ENCODE data around the gene KLHL15. TPM values are rescaled to one million over a fixed set of nuclear protein-coding genes. Genes with fewer than 3 reads are reported as not detected.
A peak's percentile ranks its signal among the peaks of the same experiment; 100 is the strongest.

The KLHL15 gene
- polyA plus RNA-seq, 1 of the 3 experiments (the other 2 are of a cell fraction) = 2.4 TPM

- H3K27ac ChIP-seq (ENCODE audit: low read depth in 2 of 2, low read length in 1 of 2) = peak within 1 kb of the TSS in 1 of 2 experiments; percentile 97; a peak in 3 of 4 replicates
- under 1% methylated on average over 51 of the region's 57 CpGs for WGBS (ENCODE audit: low lambda C conversion rate)
- TF ChIP-seq PBX3 (IDR thresholded peaks at IDR 0.05) (no peak), ELF1 (IDR thresholded peaks at IDR 0.05) (peak; percentile 56), RAD21 (IDR thresholded peaks at IDR 0.05; ENCODE audit: low read length) (peak; percentile 64), CHD2 (IDR thresholded peaks at IDR 0.05; ENCODE audit: low read length, partially characterized antibody) (no peak), SMC3 (IDR thresholded peaks at IDR 0.05; ENCODE audit: low read depth, low read length) (peak; percentile 10; the same call in 1 of the 2 replicates), GABPA (IDR thresholded peaks at IDR 0.05; ENCODE audit: low read depth) (peak; percentile 86), YY1 (IDR thresholded peaks at IDR 0.05; ENCODE audit: low read depth) (peak; percentile 93), IRF3 (IDR thresholded peaks at IDR 0.05; ENCODE audit: low read depth, low read length) (no peak), RXRA (IDR thresholded peaks at IDR 0.05; ENCODE audit: borderline replicate concordance, low read depth) (peak; percentile 8; the same call in 1 of the 2 replicates), MAX (IDR thresholded peaks at IDR 0.05; ENCODE audit: low read depth) (peak; percentile 94), SIN3A (IDR thresholded peaks at IDR 0.05; ENCODE audit: borderline replicate concordance, low read depth, low read length) (peak; percentile 23; the same call in 1 of the 2 replicates), USF1 (IDR thresholded peaks at IDR 0.05; ENCODE audit: borderline replicate concordance, low read depth) (peak; percentile 60), POLR2AphosphoS5 (IDR thresholded peaks at IDR 0.05; ENCODE audit: low read depth, low read length) (peak; percentile 87), MXI1 (IDR thresholded peaks at IDR 0.05; ENCODE audit: low read depth, low read length) (peak; percentile 57; the same call in 1 of the 2 replicates), ZBTB33 (IDR thresholded peaks at IDR 0.05; ENCODE audit: borderline replicate concordance, low read depth) (0 out of 2 replicates have a peak, but pooled peaks have one; percentile 6), TCF12 (IDR thresholded peaks at IDR 0.05) (no peak; the same call in none of the 2 replicates), GATA2 (CRISPR knock-in tag; IDR thresholded peaks at IDR 0.05) (no peak), TAF1 (IDR thresholded peaks at IDR 0.05; ENCODE audit: borderline replicate concordance, low read depth, low read length) (peak; percentile 90), USF2 (IDR thresholded peaks at IDR 0.05; ENCODE audit: borderline replicate concordance, low read depth, low read length) (no peak), REST (IDR thresholded peaks at IDR 0.05; ENCODE audit: low read depth, low read length) (0 out of 2 replicates have a peak, but pooled peaks have one; percentile 24)
Observed at GRCh38 chrX:24054182-24055042, 27.4 kb upstream of the KLHL15 start, which contains the start of gene EIF2S3. Gene EIF2S3, plus strand, starts transcription at chrX:24054956. Its CDS starts 13 bp downstream, at chrX:24054969.

More at GRCh38 chrX:24054182-24055042, 27.4 kb upstream of the KLHL15 start, which contains the start of gene EIF2S3:
- peaks cover 21% of the 10 kb centered on the region for H4K20me1 ChIP-seq (ENCODE audit: insufficient read depth)
- peaks cover 15% of the 10 kb centered on the region for H3F3A ChIP-seq (replicated peaks; ENCODE audit: insufficient read depth)
- ChIA-PET POLR2A (interaction anchor here (0.6 to 2.6 kb wide), 7 partner anchors 8 to 272 kb away, joined by 3 to 25 read pairs (median 3); partner anchors contain the start of genes KLHL15 and SAT1), CTCF (interaction anchor here (0.6 to 3.1 kb wide), 28 partner anchors 9 to 387 kb away, joined by 3 to 18 read pairs (median 3); partner anchors contain the start of genes APOO, CXorf58, KLHL15 and PRDX4)
- peak; percentile 93 for DNase-seq
- peaks cover 15 to 36% of the 10 kb centered on the region in 2 experiments for H3K36me3 ChIP-seq (replicated peaks in 1 of 2; ENCODE audit: control insufficient read depth in 1 of 2, insufficient read depth in 2 of 2, low read length in 1 of 2)
- no peaks in the 10 kb centered on the region for H3K9me3 ChIP-seq
- no peak within 1 kb of the TSS for H3K4me2 ChIP-seq
- no peaks in the 10 kb centered on the region for H3K27me3 ChIP-seq (ENCODE audit: insufficient read depth)
- peaks cover 9% of the 10 kb centered on the region for H3K79me2 ChIP-seq (ENCODE audit: insufficient read depth)
- H2AFZ ChIP-seq (ENCODE audit: low read depth) = peak within 1 kb of the TSS; percentile 99
- peaks cover 0 to 6% of the 10 kb centered on the region in 2 experiments; a peak in 1 of 4 replicates for H3K4me1 ChIP-seq (ENCODE audit: control insufficient read depth in 1 of 2, insufficient read depth in 2 of 2, low read depth in 1 of 2, low read length in 1 of 2)
- no peak within 1 kb of the TSS for H3K9ac ChIP-seq
- no peak within 1 kb of the TSS; a peak in 2 of 4 replicates for H3K4me3 ChIP-seq (ENCODE audit: low read depth in 2 of 2, low read length in 1 of 2)
- H3K9me2 ChIP-seq = no peaks in the 10 kb centered on the region
